ENCODE results near the gene CEP152.
"Not testable (repeated sequence)": the region's sequence is repeated elsewhere in the genome, so short reads cannot be mapped to it uniquely, and the experiment has no call there.

The CEP152 gene

GRCh38 chr15:48792408-48792807, 18.5 kb downstream of the CEP152 start:
- Histone ChIP-seq H3K9me3 (ENCODE audit: insufficient read depth, low read length) (no peaks in the 10 kb centered on the region), H3K9ac (ENCODE audit: low read length) (no peak overlapping the region), H3K36me3 (replicated peaks; ENCODE audit: low read depth, low read length) (peaks cover 30% of the 10 kb centered on the region), H3K4me3 (ENCODE audit: low read length) (no peak overlapping the region), H3K27me3 (ENCODE audit: low read depth, low read length) (no peaks in the 10 kb centered on the region), H3K27ac (ENCODE audit: low read length) (no peak overlapping the region), H2AFZ (ENCODE audit: low read depth, low read length) (no peak overlapping the region), H3K4me2 (ENCODE audit: low read length) (no peak overlapping the region), H3K4me1 (ENCODE audit: low read length) (peaks cover 15% of the 10 kb centered on the region), H3K79me2 (ENCODE audit: low read length) (no peaks in the 10 kb centered on the region), H4K20me1 (ENCODE audit: insufficient read depth, low read length) (no peaks in the 10 kb centered on the region)
- TF ChIP-seq EZH2phosphoT487 (IDR thresholded peaks at IDR 0.05; ENCODE audit: low read depth) = no peak
- no peak for TF ChIP-seq CTCF (IDR thresholded peaks at IDR 0.05; ENCODE audit: low read depth, low read length)

GRCh38 chr15:48790466-48791115, 20.3 kb downstream of the CEP152 start:
- not testable (repeated sequence) for H4K20me1 ChIP-seq (ENCODE audit: insufficient read depth, low read length); H3K27me3 ChIP-seq (ENCODE audit: low read depth, low read length); H3K9me3 ChIP-seq (ENCODE audit: insufficient read depth, low read length); H3K9ac ChIP-seq (ENCODE audit: low read length); H3K4me2 ChIP-seq (ENCODE audit: low read length); H3K27ac ChIP-seq (ENCODE audit: low read length); H3K79me2 ChIP-seq (ENCODE audit: low read length); H2AFZ ChIP-seq (ENCODE audit: low read depth, low read length); H3K4me3 ChIP-seq (ENCODE audit: low read length)
- H3K36me3 ChIP-seq (replicated peaks; ENCODE audit: low read depth, low read length) = peaks cover 26% of the 10 kb centered on the region
- peaks cover 15% of the 10 kb centered on the region for H3K4me1 ChIP-seq (ENCODE audit: low read length)

- Histone ChIP-seq H3K9ac (ENCODE audit: low read length) (no peak overlapping the region), H3K36me3 (replicated peaks; ENCODE audit: low read depth, low read length) (peaks cover 36% of the 10 kb centered on the region)
- TF ChIP-seq EZH2phosphoT487 (IDR thresholded peaks at IDR 0.05; ENCODE audit: low read depth) (no peak), CTCF (IDR thresholded peaks at IDR 0.05; ENCODE audit: low read depth, low read length) (no peak)
These were observed 25.2 kb downstream of the CEP152 start for GRCh38 chr15:48785712-48786111.

GRCh38 chr15:48785195-48785594, 25.7 kb downstream of the CEP152 start:
- H3K27ac ChIP-seq (ENCODE audit: low read length) = no peak overlapping the region
- H3K9ac ChIP-seq (ENCODE audit: low read length) = no peak overlapping the region
- H3K9me3 ChIP-seq (ENCODE audit: insufficient read depth, low read length) = no peaks in the 10 kb centered on the region
- H4K20me1 ChIP-seq (ENCODE audit: insufficient read depth, low read length) = no peaks in the 10 kb centered on the region
- H2AFZ ChIP-seq (ENCODE audit: low read depth, low read length) = no peak overlapping the region
- no peak overlapping the region for H3K4me2 ChIP-seq (ENCODE audit: low read length)
- H3K79me2 ChIP-seq (ENCODE audit: low read length) = no peaks in the 10 kb centered on the region
- H3K4me3 ChIP-seq (ENCODE audit: low read length) = no peak overlapping the region
- TF ChIP-seq CTCF (IDR thresholded peaks at IDR 0.05; ENCODE audit: low read depth, low read length) (no peak), EZH2phosphoT487 (IDR thresholded peaks at IDR 0.05; ENCODE audit: low read depth) (no peak)
- H3K4me1 ChIP-seq (ENCODE audit: low read length) = no peaks in the 10 kb centered on the region
- H3K27me3 ChIP-seq (ENCODE audit: low read depth, low read length) = no peaks in the 10 kb centered on the region
- peaks cover 39% of the 10 kb centered on the region for H3K36me3 ChIP-seq (replicated peaks; ENCODE audit: low read depth, low read length)

More at GRCh38 chr15:48785712-48786111, 25.2 kb downstream of the CEP152 start:
- no peak overlapping the region for H3K4me2 ChIP-seq (ENCODE audit: low read length)
- H2AFZ ChIP-seq (ENCODE audit: low read depth, low read length) = no peak overlapping the region
- H3K4me3 ChIP-seq (ENCODE audit: low read length) = no peak overlapping the region
- H3K79me2 ChIP-seq (ENCODE audit: low read length) = no peaks in the 10 kb centered on the region
- H4K20me1 ChIP-seq (ENCODE audit: insufficient read depth, low read length) = no peaks in the 10 kb centered on the region
- H3K9me3 ChIP-seq (ENCODE audit: insufficient read depth, low read length) = no peaks in the 10 kb centered on the region
- no peaks in the 10 kb centered on the region for H3K4me1 ChIP-seq (ENCODE audit: low read length)
- H3K27me3 ChIP-seq (ENCODE audit: low read depth, low read length) = no peaks in the 10 kb centered on the region
- H3K27ac ChIP-seq (ENCODE audit: low read length) = no peak overlapping the region
